Right lung (tissue), 5 donors: ENCODE measurements around the gene PDCD1LG2. TPM values are rescaled to one million over a fixed set of nuclear protein-coding genes. Genes with fewer than 3 reads are reported as not detected.
"Not testable (repeated sequence)": the region's sequence is repeated elsewhere in the genome, so short reads cannot be mapped to it uniquely, and the experiment has no call there.

Experiments
- DNase-seq, 2 donors: peaks; one replicate each; pipeline ENCODE4 v3.0.0-alpha.2; 2013
- polyA plus RNA-seq, 5 donors: library from polyadenylated mRNA; unstranded; fragments of 120-200 nt; gene quantifications; one replicate each; pipeline versions ENCODE4 v1.2.1 to v1.2.3, GENCODE V29; 2013; ENCODE audit warnings: inconsistent platforms in 1 of 5, low replicate concordance in 1 of 5; ENCODE audit not compliant: insufficient read length in 5 of 5, insufficient read depth in 1 of 5

PDCD1LG2 gene
- polyA plus RNA-seq, 5 donors = 0.12 to 0.34 (median 0.17) TPM

DNA sequence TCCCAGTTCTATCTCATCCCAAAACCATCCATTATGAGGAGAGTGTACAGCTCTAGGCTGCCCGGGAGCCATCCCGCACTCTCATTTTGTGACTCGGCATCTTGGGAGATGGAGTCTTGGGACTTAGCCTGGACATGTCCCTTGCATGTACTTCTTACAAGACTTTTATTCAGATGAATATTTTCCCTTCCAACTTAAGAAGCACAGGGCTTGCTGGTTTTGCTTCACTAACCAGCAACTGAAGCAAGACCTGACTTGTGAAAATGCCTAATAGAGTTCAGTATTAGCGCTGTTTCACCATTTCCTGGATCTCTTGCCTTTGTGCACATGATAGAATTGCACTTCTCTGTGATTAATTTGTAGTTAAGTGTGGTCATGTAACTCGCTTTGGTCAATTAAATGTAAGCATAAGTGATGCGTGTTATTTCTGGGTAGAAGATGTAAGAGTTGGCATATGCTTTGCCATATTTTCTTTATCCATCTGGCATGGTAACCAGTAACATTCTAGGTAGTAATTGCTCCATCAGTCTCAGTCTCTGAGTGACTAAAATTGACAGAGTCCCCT is 55.8 kb downstream of the PDCD1LG2 start:
- DNase-seq = no peak

DNA sequence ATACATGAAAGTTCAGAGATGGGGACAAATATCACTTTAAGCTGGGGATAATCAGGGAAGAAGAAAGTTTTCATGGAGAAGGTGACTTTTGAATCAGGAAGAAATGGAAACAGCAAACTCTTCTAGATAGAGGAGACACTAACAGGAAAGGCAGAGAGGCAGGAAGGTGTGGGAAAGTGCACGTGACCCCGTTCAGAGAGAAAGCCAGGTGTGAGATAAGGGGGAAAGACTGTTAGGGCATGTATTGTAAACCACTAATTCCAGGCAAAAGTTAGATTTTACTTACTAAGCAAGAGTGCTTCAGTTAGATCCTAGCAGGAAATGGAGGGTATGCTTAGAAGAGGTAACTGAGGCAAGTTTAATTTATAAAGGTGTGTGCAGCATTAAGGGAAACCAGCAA is 58.5 kb downstream of the PDCD1LG2 start:
- DNase-seq = no peak

DNA sequence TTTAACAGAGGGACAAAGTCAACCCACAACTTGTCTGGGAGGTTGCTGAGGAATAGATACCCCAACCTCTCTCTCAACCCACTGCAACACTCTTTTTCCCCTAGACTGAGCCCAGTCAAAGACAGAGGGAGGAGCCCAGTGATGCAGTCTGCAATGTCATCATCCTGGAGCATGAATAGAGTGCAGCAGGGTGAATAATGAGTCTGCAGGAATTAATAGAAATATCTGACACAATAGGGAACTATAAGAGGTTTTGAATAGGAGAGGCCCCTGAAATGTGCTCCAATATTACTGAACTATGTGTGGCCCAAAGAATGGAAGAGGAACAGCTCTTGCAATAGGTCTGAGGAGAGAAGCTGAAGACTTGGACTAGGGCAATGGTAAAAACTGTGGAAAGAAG is 59.1 kb downstream of the PDCD1LG2 start:
- no peak for DNase-seq

DNA sequence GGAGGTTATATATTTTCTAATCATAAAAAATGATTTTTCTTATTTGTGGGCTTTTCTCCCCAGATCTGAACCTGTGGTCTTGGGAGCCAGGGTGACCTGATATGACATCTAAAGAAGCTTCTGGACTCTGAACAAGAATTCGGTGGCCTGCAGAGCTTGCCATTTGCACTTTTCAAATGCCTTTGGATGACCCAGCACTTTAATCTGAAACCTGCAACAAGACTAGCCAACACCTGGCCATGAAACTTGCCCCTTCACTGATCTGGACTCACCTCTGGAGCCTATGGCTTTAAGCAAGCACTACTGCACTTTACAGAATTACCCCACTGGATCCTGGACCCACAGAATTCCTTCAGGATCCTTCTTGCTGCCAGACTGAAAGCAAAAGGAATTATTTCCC is 59.6 kb downstream of the PDCD1LG2 start:
- DNase-seq = no peak

DNA sequence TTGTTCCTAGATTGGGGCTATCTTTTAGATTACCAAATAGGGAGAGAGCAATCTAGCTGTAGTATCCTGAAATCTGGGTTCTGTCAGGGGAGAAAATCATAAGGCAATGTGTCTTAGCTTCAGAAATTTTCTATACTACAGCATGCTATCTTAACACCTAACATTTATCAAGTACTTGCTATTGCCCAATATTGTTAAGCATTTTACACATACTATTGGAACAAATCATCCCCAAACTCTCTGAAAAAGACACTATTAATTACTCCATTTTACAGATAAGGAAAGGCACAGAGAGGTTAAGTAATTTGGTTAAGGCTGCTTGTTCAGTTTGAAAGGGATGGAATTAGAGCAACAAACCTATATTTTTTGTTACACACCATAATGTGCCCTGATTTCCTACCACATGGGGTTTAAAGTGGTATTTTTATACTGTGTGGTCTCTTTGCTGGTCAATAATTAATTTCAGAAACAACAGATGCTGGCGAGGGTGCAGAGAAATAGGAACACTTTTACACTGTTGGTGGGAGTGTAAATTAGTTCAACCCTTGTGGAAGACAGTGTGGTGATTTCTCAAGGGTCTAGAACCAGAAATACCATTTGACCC is 61.4 kb downstream of the PDCD1LG2 start:
- DNase-seq = no peak

DNA sequence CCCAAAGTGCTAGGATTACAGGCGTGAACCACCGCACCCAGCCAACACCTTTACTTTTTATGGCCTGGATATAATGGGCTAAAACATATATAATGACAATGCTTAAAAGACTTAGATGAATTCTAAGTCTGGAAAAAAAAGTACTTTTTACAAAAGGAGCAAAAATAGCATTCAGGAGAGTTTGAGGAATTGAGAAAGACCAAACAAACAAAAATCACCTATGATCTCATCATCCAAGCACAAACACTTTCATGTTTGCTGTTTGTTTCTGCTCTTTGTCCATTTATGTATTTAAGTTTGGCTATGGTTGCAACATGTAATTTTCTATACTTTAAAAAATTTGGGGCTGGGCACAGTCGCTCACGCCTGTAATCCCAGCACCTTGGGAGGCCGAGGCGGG is 63.8 kb downstream of the PDCD1LG2 start:
- DNase-seq = no peak

DNA sequence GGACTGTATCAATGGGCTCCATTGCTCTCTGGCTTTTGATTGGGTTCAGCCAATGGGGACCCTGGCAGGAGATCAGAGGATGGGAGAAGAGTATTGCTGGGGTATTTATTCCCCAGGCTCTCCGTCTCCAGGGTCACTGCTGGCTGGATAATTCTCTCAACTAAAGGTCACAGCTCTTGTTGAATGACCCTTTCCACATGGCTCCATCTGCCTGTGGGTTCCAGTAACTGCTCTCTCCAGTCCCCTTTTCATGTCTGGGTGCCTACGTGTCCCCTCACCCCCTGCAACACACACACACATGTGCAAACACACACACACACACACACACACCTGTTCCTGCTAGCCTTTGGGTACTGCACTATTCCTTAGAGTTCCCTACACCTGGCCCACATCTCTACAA is 64.7 kb downstream of the PDCD1LG2 start:
- DNase-seq = no peak

DNA sequence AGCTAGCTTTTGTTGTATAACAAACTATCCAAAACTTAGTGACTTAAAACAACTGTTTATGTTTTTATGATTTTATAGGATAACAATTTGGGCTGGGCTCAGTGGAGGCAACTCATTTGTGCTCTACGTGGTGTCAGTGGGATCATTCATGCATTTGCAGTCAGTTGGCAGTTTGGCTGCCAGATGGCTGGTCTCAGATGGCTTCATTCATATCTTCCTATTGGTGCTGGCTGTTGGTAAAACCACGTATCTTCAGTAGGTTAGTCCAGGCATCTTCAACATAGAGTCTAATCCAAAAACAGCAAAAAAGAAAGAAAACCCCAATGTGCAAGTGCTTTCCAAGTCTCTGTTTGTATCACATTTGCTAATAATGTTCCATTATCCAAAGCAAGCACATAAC is 66.9 kb downstream of the PDCD1LG2 start:
- no peak for DNase-seq

DNA sequence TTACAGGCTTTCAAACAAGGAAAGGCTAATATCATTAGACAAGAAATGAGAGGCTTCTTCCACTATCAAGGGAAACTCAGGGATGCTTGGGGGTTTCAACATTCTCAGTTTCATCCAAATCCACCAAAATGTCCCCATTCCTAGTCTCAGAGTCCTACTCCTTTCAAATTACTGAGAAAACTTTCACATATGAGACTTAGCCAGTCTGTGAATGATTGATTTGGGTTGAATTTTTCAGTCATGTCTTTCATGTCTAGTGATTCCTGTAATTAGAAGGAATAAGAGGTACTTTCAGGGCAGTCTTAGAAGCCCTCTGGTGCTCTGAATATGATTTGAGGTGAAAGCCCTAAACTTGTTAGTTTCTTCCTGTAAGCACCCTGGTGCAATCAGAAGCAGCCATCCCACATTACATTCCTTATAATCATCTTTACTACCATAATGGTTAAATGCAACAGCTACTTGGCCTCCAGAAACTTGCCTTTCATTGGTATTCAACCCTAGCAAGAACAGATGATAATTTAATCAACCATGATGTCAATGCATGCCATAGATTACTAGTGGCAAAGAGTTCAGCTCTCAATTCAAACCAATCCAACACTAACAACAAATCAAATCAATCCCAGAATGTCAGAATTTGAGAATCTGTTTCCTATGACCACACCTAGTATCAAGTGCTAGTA is 67.8 kb downstream of the PDCD1LG2 start:
- DNase-seq = no peak

DNA sequence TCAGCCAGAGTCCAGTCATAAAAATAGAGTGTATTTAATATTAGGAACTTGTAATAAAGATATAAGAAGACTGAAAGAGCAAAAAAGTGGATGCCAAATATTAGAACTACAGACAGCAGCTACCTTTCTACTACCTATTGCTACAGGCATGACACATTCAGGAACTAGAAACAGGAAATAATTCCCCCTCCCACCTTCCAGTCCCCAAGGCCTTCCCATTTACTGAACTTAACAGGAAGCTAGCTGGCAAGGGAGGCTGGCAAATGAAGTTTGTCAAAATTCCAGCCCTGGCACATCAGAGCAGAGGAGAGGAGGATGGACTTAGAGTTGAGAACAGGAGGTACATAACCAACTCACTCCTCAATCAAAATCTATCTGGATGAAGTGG is 68.4 kb downstream of the PDCD1LG2 start:
- no peak for DNase-seq

DNA sequence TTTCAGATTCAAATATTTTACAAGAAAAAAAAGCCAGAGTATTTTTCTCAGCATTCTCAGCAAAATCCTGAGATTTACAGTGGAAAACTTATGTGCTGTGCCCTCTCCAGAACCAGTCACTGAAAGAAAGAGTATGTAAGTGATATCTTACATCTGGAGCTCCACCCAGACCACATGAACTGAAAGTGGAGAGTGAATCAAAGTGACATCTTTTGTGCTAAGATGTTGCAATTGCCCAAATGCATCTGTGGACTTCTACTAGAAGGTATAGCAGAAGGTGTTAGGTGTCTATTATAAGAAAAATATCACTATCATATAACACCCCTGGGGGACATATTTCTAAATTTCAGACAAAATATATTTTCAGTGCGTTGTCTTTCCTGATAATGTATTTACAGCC is 69.5 kb downstream of the PDCD1LG2 start:
- no peak for DNase-seq

DNA sequence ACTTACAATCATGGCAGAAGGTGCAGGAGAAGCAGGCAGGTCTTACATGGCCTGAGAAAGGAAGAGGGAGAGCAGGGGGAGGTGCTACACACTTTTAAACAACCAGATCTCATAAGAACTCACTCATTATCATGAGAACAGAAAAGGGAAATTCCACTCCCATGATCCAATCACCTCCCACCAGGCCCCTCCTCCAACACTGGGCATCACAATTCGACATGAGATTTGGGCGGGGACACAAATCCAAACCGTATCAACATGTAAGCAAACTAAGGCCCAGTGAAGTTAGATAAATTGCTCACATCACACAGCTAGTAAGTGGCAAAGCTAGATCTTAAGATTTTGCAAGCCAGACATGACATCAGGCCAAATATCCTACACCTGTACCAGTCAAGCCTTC is 70.3 kb downstream of the PDCD1LG2 start:
- DNase-seq = no peak

DNA sequence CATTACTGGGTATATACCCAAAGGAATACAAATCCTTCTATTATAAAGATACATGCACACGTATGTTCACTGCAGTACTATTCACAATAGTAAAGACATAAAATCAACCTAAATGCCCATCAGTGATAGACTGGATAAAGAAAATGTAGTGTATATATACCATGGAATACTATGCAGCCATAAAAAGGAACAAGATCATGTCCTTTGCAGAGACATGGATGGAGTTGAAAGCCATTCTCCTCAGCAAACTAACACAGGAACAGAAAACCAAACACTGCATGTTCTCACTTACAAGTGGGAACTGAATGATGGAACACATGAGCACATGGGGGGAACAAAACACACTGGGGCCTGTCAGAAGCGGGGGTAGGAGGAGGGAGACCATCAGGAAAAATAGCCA is 71.4 kb downstream of the PDCD1LG2 start:
- not testable (repeated sequence) for DNase-seq

DNA sequence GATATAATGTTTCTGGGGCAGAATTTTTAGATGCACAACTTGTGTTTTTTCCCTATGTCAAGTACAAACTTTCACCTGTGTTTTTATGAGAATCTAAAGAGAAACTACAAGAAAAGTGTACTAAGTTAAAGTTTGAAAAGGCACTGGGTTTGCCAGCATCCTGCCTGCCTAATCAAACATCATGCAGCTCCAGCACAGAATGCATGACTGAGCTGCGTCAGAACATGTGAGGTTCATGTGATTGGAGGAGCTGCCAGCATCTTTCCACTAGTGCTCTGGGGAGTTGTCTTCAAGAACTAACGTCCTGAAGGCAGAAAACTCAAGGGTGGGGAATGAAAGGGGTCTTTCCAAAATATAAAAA is 72.5 kb downstream of the PDCD1LG2 start:
- no peak for DNase-seq

DNA sequence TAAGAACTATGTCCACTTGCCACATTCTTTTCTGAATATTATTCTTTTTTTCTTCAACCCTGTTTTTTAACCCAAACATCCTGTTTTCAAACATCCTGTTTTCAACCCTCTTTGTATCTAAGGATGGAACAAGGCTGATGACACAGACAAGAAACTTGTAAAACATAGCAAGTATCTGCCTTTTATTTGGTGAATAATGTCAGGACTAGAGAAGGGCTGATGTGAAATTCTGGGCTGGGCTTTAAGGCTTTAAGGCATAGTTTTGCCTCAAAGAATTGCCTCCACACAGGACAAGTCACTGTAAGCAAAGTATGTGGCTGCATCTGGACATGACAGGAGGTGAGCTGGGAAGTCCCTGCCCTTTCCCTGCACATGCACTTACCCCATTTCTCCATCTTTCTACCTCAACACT is 76.1 kb downstream of the PDCD1LG2 start:
- no peak for DNase-seq

DNA sequence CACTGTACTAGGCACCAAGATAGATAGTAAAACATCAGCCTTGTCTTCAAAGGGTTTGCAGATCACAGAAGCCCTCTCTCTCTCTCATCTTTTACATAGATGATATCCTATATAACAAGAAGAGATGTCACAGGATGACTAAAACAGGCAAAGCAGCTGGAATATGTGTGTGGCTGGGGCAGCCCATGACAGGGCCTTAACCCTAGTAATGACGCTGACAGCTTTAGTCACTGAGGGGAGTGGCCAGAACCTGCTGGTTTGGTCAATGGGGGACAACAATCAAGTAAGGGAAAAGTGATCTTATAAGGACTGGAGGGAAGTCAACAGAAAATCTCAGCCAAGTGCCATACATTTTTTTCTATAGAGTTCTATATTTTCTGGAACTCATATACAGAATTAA is 76.7 kb downstream of the PDCD1LG2 start:
- no peak for DNase-seq

DNA sequence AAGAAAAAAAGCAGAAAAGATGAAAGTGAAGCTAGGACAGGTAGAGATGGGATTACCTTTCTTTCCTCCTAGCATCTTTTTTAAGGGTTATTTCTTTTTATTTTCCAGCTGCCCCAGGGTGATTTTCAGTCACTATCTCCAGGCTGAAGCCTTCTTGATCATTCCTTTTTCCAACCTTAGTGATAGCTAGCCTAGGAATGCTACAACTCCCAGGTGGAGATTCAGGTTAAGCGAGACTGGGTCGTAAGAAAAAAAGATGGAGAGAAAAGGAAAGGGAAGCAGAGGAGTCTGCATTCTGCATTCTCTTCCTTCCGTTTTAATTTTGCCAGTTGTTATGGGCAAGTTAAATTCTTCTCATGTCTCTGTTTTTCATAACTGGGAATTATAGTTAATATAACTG is 81.9 kb downstream of the PDCD1LG2 start:
- no peak for DNase-seq

DNA sequence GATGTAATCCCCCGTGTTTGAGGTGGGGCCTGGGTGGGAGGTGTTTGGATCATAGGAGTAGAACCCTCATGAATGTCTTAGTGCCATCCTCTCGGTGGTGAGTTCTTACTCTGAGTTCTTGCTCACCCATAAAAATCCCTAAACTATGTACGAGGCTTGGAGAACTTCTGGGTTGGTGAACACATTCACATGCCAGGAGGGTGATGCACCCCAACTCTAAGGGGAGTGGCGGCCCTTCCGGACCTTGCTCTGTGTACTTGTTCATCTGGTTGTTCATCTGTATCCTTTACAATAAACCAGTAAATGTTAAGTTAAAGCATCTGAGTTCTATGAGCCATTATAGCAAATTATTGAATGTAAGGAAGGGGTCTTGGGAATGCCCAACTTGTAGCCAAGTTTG is 82.6 kb downstream of the PDCD1LG2 start:
- no peak for DNase-seq

DNA sequence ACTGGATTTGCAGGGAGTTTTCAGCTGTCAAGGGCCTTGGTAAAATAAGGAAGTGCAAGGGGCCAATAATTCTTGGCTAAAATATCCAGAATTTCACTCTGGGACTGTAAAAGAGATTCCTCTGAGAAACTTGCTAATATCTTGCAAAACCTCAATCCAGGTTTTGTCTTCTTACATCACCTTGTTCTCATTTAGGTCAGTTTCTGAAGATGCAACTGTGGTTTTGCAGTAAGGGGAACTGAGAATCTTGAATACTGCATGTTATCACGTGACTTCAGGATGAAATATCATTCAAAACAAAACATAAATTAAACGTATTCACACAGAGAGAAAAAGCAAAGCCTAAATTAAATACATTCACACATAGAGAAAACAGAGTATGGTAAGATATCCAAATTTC is 83.6 kb downstream of the PDCD1LG2 start:
- no peak for DNase-seq

DNA sequence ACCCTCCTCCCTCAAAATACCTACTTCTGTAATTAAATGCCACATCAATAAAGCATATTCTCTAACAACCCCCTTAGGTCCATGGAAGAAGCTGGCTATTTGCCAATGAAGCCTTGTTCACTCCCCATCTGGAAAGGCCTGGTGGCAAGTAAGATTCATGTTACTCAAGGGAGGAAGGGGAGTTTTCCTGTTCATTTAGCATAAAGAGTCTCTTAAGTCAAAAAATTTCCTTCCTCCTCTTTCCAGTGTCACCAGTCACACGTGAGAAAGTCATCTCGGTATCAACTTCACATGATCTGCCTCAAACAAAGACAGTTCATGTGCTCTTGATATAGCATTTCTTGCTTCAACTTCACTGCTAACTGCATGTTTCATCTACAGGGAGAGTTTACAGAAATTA is 85.8 kb downstream of the PDCD1LG2 start:
- DNase-seq = no peak

DNA sequence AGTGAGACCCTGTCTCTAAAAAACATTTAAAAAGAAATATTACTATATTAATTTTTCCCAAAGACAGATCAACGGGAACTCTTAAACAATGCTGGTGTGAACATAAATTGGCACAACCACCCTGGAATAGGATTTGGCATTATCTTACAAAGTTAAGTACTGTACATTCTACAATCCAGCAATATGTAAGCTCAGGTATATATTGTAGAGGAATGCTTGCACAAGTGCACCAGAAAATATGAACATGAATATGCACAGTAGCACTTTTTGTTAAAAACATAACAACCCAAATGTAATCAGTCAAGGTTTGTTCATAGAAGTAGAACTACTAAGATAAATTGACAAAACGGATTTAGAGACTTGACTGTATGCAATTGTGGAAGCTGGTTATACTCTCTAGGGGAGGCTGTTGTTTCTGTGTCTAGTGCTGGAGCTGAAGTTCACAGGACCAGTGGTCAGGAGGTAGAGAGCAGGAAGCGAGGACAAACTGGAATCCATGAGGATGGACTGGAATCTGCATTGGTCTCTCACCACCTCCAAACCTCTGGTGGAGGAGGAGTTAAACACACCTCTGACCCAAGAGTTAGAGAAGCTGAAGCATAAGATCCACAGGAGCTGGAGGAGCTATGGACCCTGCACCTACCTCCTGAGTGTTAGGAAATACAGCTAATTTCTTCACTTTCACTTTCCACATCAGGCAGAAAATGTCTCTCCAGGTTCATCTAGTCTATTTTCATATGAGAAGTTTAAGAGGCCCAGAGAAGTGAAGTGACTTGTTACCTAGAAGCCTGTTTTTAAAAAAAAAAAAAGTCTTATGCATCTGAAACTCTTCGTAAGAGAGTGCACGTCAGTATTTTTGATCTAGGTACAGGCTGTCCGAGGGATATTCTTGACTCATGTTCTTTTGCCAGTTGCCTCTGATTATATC is 98.2 kb downstream of the PDCD1LG2 start:
- DNase-seq = no peak

DNA sequence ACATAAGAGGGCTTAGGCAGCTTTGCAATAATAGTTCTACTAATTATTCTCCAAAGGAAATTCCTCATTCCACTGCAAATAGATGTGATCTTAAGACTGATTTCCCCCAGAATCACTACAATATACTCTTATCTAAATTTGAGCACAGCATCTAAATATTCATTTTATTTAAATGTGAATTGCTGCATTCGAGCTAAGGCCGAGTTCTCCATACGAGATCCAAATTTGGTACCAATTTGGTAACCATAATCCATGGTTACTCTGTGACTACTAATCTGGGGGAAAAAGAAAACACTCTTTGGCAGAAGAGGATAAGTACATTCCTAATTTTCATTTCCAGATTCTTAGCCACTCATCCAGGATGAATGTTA is 98.9 kb downstream of the PDCD1LG2 start:
- no peak for DNase-seq

DNA sequence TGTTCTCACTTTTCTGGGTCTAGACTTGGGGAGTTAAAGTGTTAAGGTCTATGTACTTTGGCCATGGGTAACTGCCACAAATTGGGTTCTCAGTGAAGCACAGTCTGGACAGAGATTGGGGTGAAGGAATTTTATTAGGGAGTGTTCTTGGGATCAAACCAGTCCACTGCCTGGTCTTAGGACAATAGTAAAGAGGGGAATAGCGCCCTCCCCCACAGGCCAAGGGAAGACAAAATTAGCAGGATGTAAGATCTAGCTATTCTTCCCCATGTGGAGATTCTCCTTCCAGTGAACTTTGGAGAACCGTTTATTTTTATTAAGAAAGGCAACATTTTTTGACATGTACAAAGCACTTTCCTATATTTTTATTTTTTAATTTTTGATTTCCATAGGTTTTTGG is 100.2 kb downstream of the PDCD1LG2 start:
- DNase-seq = no peak
